ENCODE results near the gene RETREG3. TPM values are rescaled to one million over a fixed set of nuclear protein-coding genes. Genes with fewer than 3 reads are reported as not detected.

Gene RETREG3
- total RNA-seq, 5 donors from 2014 or later (not counting 1 experiment from before 2014, with no cell fraction given) = 72.4 to 150 (median 139) TPM

- peaks cover 11 to 48% of the 10 kb centered on the region in 2 experiments for H3K4me1 ChIP-seq (ENCODE audit: control insufficient read depth in 1 of 2, extremely low read depth in 1 of 2, insufficient read depth in 2 of 2, low read length in 2 of 2)
- peak within 1 kb of the TSS; percentile 70 for H3K27ac ChIP-seq (ENCODE audit: low read length)
- CTCF ChIA-PET = interaction anchor here in 1 of 2 donors (0.6 kb wide), 2 partner anchors 121 to 262 kb away, joined by 3 read pairs; no protein-coding TSS in a partner anchor
- H3K4me3 Mint-ChIP-seq = peak within 1 kb of the TSS; percentile 79 to 83 (median 81)
- no peaks in the 10 kb centered on the region for H3K9me3 ChIP-seq
- H3K27me3 Mint-ChIP-seq = no peaks in the 10 kb centered on the region
- H3K4me1 Mint-ChIP-seq = peaks cover 35 to 45% (median 45%) of the 10 kb centered on the region in 3 donors
- no peaks in the 10 kb centered on the region for H3K9me3 Mint-ChIP-seq
- H3K36me3 Mint-ChIP-seq = peaks cover 6% of the 10 kb centered on the region
- ATAC-seq (replicated peaks in 1 of 4) = peak; percentile 84 to 85 (median 84)
- H3K4me3 ChIP-seq (ENCODE audit: control insufficient read depth in 1 of 2, extremely low read depth in 1 of 2, low read length in 1 of 2) = peak within 1 kb of the TSS; percentile 59 to 67
- POLR2A ChIA-PET = interaction anchor here in 1 of 2 donors (1.0 kb wide), 1 partner anchor 147 kb away, joined by 4 read pairs; the partner anchor contains the start of gene STAT3
- H3K27ac Mint-ChIP-seq = peak within 1 kb of the TSS; percentile 75 to 79
- peak; percentile 24 to 83 (median 66) for DNase-seq
- H3K36me3 ChIP-seq (ENCODE audit: control insufficient read depth in 2 of 2, extremely low read depth in 1 of 2, insufficient read depth in 1 of 2, low read length in 1 of 2) = peaks cover 0 to 4% of the 10 kb centered on the region in 2 donors
- 0% methylated on average over 39 of the region's 40 CpGs for WGBS (ENCODE audit: insufficient coverage)
- H3K27me3 ChIP-seq (replicated peaks in 1 of 2; ENCODE audit: control insufficient read depth in 2 of 2, extremely low read depth in 1 of 2, insufficient read depth in 2 of 2, low read length in 1 of 2) = no peaks in the 10 kb centered on the region
Measured at GRCh38 chr17:42536048-42536371, 73.2 kb downstream of the RETREG3 start, which contains the start of gene NAGLU. Gene NAGLU (plus strand): TSS chr17:42536241. CDS start chr17:42536273, 32 bp downstream.

DNA sequence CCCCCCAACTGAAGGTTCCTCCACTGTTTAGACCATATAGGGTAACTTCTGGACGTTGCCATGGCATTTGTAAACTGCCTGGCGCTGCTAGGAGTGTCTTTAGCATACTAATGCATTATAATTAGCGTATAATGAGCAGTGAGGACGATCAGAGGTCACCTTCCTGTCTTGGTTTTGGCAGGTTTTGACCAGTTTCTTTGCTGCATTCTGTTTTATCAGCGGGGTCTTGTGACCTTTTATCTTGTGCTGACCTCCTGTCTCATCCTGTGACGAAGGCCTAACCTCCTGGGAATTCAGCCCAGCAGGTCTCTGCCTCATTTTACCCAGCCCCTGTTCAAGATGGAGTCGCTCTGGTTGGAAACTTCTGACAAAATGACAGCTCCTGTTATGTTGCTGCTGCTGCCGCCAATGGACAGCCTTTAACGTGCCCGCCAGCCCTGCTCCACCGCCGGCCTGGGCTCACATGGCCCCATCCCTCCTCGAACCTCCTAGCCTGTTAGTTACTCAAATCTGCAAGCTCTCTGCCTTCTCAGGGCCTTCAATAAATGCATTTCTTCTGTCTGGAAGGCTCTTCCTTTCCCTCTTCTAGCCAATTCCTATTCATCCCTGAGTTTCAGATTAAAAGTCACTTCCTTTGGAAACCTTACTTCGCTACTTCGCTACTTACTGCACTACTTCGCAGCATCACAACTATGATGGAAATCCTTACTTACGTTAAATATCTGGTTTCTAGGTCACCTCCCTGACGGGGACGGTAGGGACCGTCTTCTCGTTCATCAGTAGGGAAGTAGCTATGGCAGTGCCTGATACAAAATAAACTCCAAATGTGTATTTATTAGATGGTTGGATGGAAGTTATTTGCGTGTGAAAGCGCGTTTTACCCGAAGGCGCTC lies 73.8 kb downstream of the RETREG3 start:
- H3K27ac Mint-ChIP-seq = peak overlapping the region; percentile 62 to 75
- ChIA-PET CTCF (interaction anchor here (0.6 kb wide), 3 partner anchors 122 to 572 kb away, joined by 3 to 4 read pairs (median 3); no protein-coding TSS in a partner anchor), POLR2A (interaction anchor here in 1 of 2 donors (1.0 kb wide), 1 partner anchor 147 kb away, joined by 4 read pairs; the partner anchor contains the start of gene STAT3)
- no peak for ATAC-seq (replicated peaks in 1 of 4)
- H3K36me3 Mint-ChIP-seq = peaks cover 6% of the 10 kb centered on the region
- peak overlapping the region; percentile 70 for H3K27ac ChIP-seq (ENCODE audit: low read length)
- DNase-seq = no peak
- H3K4me3 Mint-ChIP-seq = peak overlapping the region; percentile 73 to 82 (median 79)
- peaks cover 0 to 4% of the 10 kb centered on the region in 2 donors for H3K36me3 ChIP-seq (ENCODE audit: control insufficient read depth in 2 of 2, extremely low read depth in 1 of 2, insufficient read depth in 1 of 2, low read length in 1 of 2)
- WGBS (ENCODE audit: insufficient coverage) = 57% methylated on average over 24 of the region's 26 CpGs
- H3K9me3 ChIP-seq = no peaks in the 10 kb centered on the region
- no peaks in the 10 kb centered on the region for H3K27me3 Mint-ChIP-seq
- H3K9me3 Mint-ChIP-seq = no peaks in the 10 kb centered on the region
- H3K4me1 ChIP-seq (ENCODE audit: control insufficient read depth in 1 of 2, extremely low read depth in 1 of 2, insufficient read depth in 2 of 2, low read length in 2 of 2) = peaks cover 14 to 48% of the 10 kb centered on the region in 2 experiments
- peak overlapping the region; percentile 54 to 67 for H3K4me3 ChIP-seq (ENCODE audit: control insufficient read depth in 1 of 2, extremely low read depth in 1 of 2, low read length in 1 of 2)
- H3K27me3 ChIP-seq (replicated peaks in 1 of 2; ENCODE audit: control insufficient read depth in 2 of 2, extremely low read depth in 1 of 2, insufficient read depth in 2 of 2, low read length in 1 of 2) = no peaks in the 10 kb centered on the region
- H3K4me1 Mint-ChIP-seq = peaks cover 35 to 45% (median 45%) of the 10 kb centered on the region in 3 donors

- ChIA-PET CTCF (interaction anchor here (1.2 to 1.5 kb wide), 2 partner anchors 11 to 102 kb away, joined by 3 to 4 read pairs; no protein-coding TSS in a partner anchor), POLR2A (interaction anchor here in 1 of 2 donors (0.6 kb wide), 1 partner anchor 283 kb away, joined by 4 read pairs; no protein-coding TSS in a partner anchor)
- peaks cover 43 to 48% (median 44%) of the 10 kb centered on the region in 3 donors for H3K4me1 Mint-ChIP-seq
- H3K4me3 Mint-ChIP-seq = peak overlapping the region; percentile 77 to 80 (median 77)
- 16% methylated on average over 47 of the region's 60 CpGs for WGBS (ENCODE audit: insufficient coverage)
- H3K4me1 ChIP-seq (ENCODE audit: control insufficient read depth in 1 of 2, extremely low read depth in 1 of 2, insufficient read depth in 2 of 2, low read length in 2 of 2) = peaks cover 24 to 60% of the 10 kb centered on the region in 2 experiments
- H3K36me3 ChIP-seq (ENCODE audit: control insufficient read depth in 2 of 2, extremely low read depth in 1 of 2, insufficient read depth in 1 of 2, low read length in 1 of 2) = no peaks in the 10 kb centered on the region
- H3K9me3 ChIP-seq = no peaks in the 10 kb centered on the region
- H3K36me3 Mint-ChIP-seq = no peaks in the 10 kb centered on the region
- DNase-seq (peak in 22 of 35 experiments; percentile 26 to 75 (median 38)), ATAC-seq (replicated peaks in 1 of 4) (peak; percentile 31 to 44 (median 41))
- H3K27me3 Mint-ChIP-seq = no peaks in the 10 kb centered on the region
- H3K27me3 ChIP-seq (replicated peaks in 1 of 2; ENCODE audit: control insufficient read depth in 2 of 2, extremely low read depth in 1 of 2, insufficient read depth in 2 of 2, low read length in 1 of 2) = no peaks in the 10 kb centered on the region
- no peaks in the 10 kb centered on the region for H3K9me3 Mint-ChIP-seq
- H3K27ac Mint-ChIP-seq = peak overlapping the region; percentile 76 to 93
- peak overlapping the region; percentile 62 for H3K27ac ChIP-seq (ENCODE audit: low read length)
- H3K4me3 ChIP-seq (ENCODE audit: control insufficient read depth in 1 of 2, extremely low read depth in 1 of 2, low read length in 1 of 2) = peak overlapping the region; percentile 47 to 53
Measured at GRCh38 chr17:42531455-42532354, 77.5 kb downstream of the RETREG3 start.

GRCh38 chr17:42530952-42531454 lies 78.2 kb downstream of the RETREG3 start:
- H3K27ac ChIP-seq (ENCODE audit: low read length) = peak overlapping the region; percentile 62
- H3K9me3 ChIP-seq = no peaks in the 10 kb centered on the region
- Mint-ChIP-seq H3K36me3 (no peaks in the 10 kb centered on the region), H3K27me3 (no peaks in the 10 kb centered on the region), H3K4me1 (peaks cover 41 to 46% (median 42%) of the 10 kb centered on the region in 3 donors), H3K9me3 (no peaks in the 10 kb centered on the region), H3K4me3 (peak overlapping the region in 2 of 3 donors; percentile 77), H3K27ac (peak overlapping the region; percentile 76 to 93)
- H3K27me3 ChIP-seq (replicated peaks in 1 of 2; ENCODE audit: control insufficient read depth in 2 of 2, extremely low read depth in 1 of 2, insufficient read depth in 2 of 2, low read length in 1 of 2) = peaks cover 0 to 4% of the 10 kb centered on the region in 2 experiments
- ChIA-PET CTCF (interaction anchor here (0.7 to 1.5 kb wide), 2 partner anchors 11 to 128 kb away, joined by 3 to 4 read pairs; no protein-coding TSS in a partner anchor), POLR2A (no interaction called here)
- H3K4me3 ChIP-seq (ENCODE audit: control insufficient read depth in 1 of 2, extremely low read depth in 1 of 2, low read length in 1 of 2) = no peak overlapping the region
- peaks cover 24 to 57% of the 10 kb centered on the region in 2 experiments for H3K4me1 ChIP-seq (ENCODE audit: control insufficient read depth in 1 of 2, extremely low read depth in 1 of 2, insufficient read depth in 2 of 2, low read length in 2 of 2)
- no peak for DNase-seq
- WGBS (ENCODE audit: insufficient coverage) = 100% methylated on average over 1 of the region's 2 CpGs
- no peak for ATAC-seq (replicated peaks in 1 of 4)
- H3K36me3 ChIP-seq (ENCODE audit: control insufficient read depth in 2 of 2, extremely low read depth in 1 of 2, insufficient read depth in 1 of 2, low read length in 1 of 2) = no peaks in the 10 kb centered on the region

Other genes starting within 250 kb of the RETREG3 start
- 100 to 1,000 TPM; 113 to 242 (median 129) TPM for gene STAT3, start 220.9 kb downstream of the RETREG3 start, total RNA-seq
- gene CAVIN1, start 186.1 kb downstream of the RETREG3 start, total RNA-seq = 1 to 10 TPM in 4 of 5 donors, under 1 TPM in 1; 0.83 to 2.3 (median 2.1) TPM
- gene ATP6V0A1, start 150.5 kb downstream of the RETREG3 start, total RNA-seq = 10 to 100 TPM; 11.1 to 18.0 (median 14.9) TPM
- 10 to 100 TPM; 13.2 to 35.1 (median 28.8) TPM for gene NAGLU, start 73.1 kb downstream of the RETREG3 start, total RNA-seq
- 1 to 10 TPM; 1.2 to 2.2 (median 1.4) TPM for gene HSD17B1, start 56.5 kb downstream of the RETREG3 start, total RNA-seq
- 10 to 100 TPM; 43.2 to 79.0 (median 74.9) TPM for gene COASY, start 47.2 kb downstream of the RETREG3 start, total RNA-seq
- 10 to 100 TPM; 31.4 to 68.9 (median 61.2) TPM for gene MLX, start 42.3 kb downstream of the RETREG3 start, total RNA-seq
- gene PSMC3IP, start 31.6 kb downstream of the RETREG3 start, total RNA-seq = 1 to 10 TPM; 2.2 to 4.3 (median 3.2) TPM
- gene TUBG1, start 309 bp upstream of the RETREG3 start, total RNA-seq = 10 to 100 TPM in 3 of 5 donors, 1 to 10 TPM in 2; 6.5 to 18.9 (median 16.2) TPM
- gene TUBG2, start 49.9 kb upstream of the RETREG3 start, total RNA-seq = 10 to 100 TPM; 13.7 to 22.3 (median 20.5) TPM
- gene PLEKHH3, start 67.6 kb upstream of the RETREG3 start, total RNA-seq = 1 to 10 TPM in 1 of 5 donors, under 1 TPM in 4; 0.13 to 2.5 (median 0.58) TPM
- 1 to 10 TPM in 4 of 5 donors, under 1 TPM in 1; 0.53 to 7.8 (median 1.3) TPM for gene CCR10, start 72.5 kb upstream of the RETREG3 start, total RNA-seq
- gene CNTNAP1, start 73.2 kb upstream of the RETREG3 start, total RNA-seq = 10 to 100 TPM in 1 of 5 donors, 1 to 10 TPM in 4; 2.2 to 18.3 (median 3.0) TPM
- gene EZH1, start 135.7 kb upstream of the RETREG3 start, total RNA-seq = 100 to 1,000 TPM in 4 of 5 donors, 10 to 100 TPM in 1; 87.1 to 161 (median 146) TPM
- gene RAMP2, start 151.9 kb upstream of the RETREG3 start, total RNA-seq = not detected
- gene VPS25, start 164.1 kb upstream of the RETREG3 start, total RNA-seq = 10 to 100 TPM; 34.7 to 42.5 (median 38.7) TPM
- gene WNK4, start 171.2 kb upstream of the RETREG3 start, total RNA-seq = 1 to 10 TPM in 1 of 5 donors, under 1 TPM in 3, not detected in 1; 0.38 to 1.3 (median 0.60) TPM
- gene COA3, start 189.3 kb upstream of the RETREG3 start, total RNA-seq = 10 to 100 TPM in 4 of 5 donors, 1 to 10 TPM in 1; 7.9 to 32.4 (median 29.8) TPM
- gene CNTD1, start 189.5 kb upstream of the RETREG3 start, total RNA-seq = not detected
- gene BECN1, start 214.9 kb upstream of the RETREG3 start, total RNA-seq = 100 to 1,000 TPM in 4 of 5 donors, 10 to 100 TPM in 1; 92.1 to 138 (median 105) TPM
- gene PSME3, start 224.0 kb upstream of the RETREG3 start, total RNA-seq = 10 to 100 TPM; 68.0 to 79.1 (median 77.2) TPM
- gene AOC2, start 235.2 kb upstream of the RETREG3 start, total RNA-seq = 1 to 10 TPM; 2.2 to 3.7 (median 3.2) TPM
- 1 to 10 TPM; 1.2 to 2.1 (median 1.2) TPM for gene AOC3, start 241.8 kb upstream of the RETREG3 start, total RNA-seq